IPS-20b (cell line): ENCODE measurements around the gene DNAJC16.
"Not testable (repeated sequence)": the region's sequence is repeated elsewhere in the genome, so short reads cannot be mapped to it uniquely, and the experiment has no call there.

Experiments
- H3K27ac ChIP-seq: one replicate; pipeline ENCODE4 v1.5.1; 2013; ENCODE audit warnings: low read length
- H3K27me3 ChIP-seq: 2 replicates; pipeline ENCODE4 v1.6.1; 2013; ENCODE audit warnings: mild to moderate bottlenecking, low read length, inconsistent platforms; ENCODE audit not compliant: insufficient read depth
- H3K36me3 ChIP-seq: 2 replicates; pipeline ENCODE4 v1.6.1; 2013; ENCODE audit warnings: low read depth, mild to moderate bottlenecking, inconsistent platforms, low read length, moderate library complexity; ENCODE audit not compliant: insufficient read depth
- H3K4me1 ChIP-seq: 2 replicates; pipeline ENCODE4 v1.6.1; 2013; ENCODE audit warnings: mild to moderate bottlenecking, control low read depth, inconsistent platforms, low read length, moderate library complexity; ENCODE audit not compliant: insufficient read depth
- H3K4me3 ChIP-seq: 2 replicates; pipeline ENCODE4 v1.5.1; 2013; ENCODE audit warnings: mild to moderate bottlenecking, low read length, inconsistent platforms
- H3K9ac ChIP-seq: 2 replicates; pipeline ENCODE4 v1.6.1; 2013; ENCODE audit warnings: low read depth, mild to moderate bottlenecking, inconsistent platforms, low read length, moderate library complexity
- H3K9me3 ChIP-seq: 2 replicates; pipeline ENCODE4 v1.6.1; 2013; ENCODE audit warnings: mild to moderate bottlenecking, low read depth, low read length, inconsistent platforms; ENCODE audit not compliant: insufficient read depth

DNAJC16 gene

GRCh38 chr1:15509586-15509985 is 17.1 kb upstream of the DNAJC16 start:
- Histone ChIP-seq H3K27me3 (no peaks in the 10 kb centered on the region), H3K27ac (no peak overlapping the region), H3K4me3 (no peak overlapping the region), H3K36me3 (peaks cover 12% of the 10 kb centered on the region; the same call in 1 of the 2 replicates), H3K9ac (peak overlapping the region; percentile 54; the same call in 1 of the 2 replicates), H3K4me1 (peaks cover 19% of the 10 kb centered on the region; the same call in 1 of the 2 replicates), H3K9me3 (no peaks in the 10 kb centered on the region)

GRCh38 chr1:15510611-15511405 is 15.8 kb upstream of the DNAJC16 start:
- Histone ChIP-seq H3K9me3 (no peaks in the 10 kb centered on the region), H3K9ac (no peak overlapping the region), H3K4me1 (peaks cover 19% of the 10 kb centered on the region; the same call in 1 of the 2 replicates)

GRCh38 chr1:15513192-15513591 is 13.5 kb upstream of the DNAJC16 start:
- H3K4me3 ChIP-seq: no peak overlapping the region
- H3K27me3 ChIP-seq: no peaks in the 10 kb centered on the region
- H3K4me1 ChIP-seq: peaks cover 6% of the 10 kb centered on the region; the same call in 1 of the 2 replicates
- no peak overlapping the region for H3K27ac ChIP-seq
- no peak overlapping the region for H3K9ac ChIP-seq
- H3K9me3 ChIP-seq: no peaks in the 10 kb centered on the region
- H3K36me3 ChIP-seq: peaks cover 17% of the 10 kb centered on the region; the same call in 1 of the 2 replicates

More at GRCh38 chr1:15510611-15511405, 15.8 kb upstream of the DNAJC16 start:
- Histone ChIP-seq H3K27me3 (no peaks in the 10 kb centered on the region), H3K4me3 (no peak overlapping the region), H3K36me3 (peaks cover 4% of the 10 kb centered on the region; the same call in 1 of the 2 replicates), H3K27ac (no peak overlapping the region)

- Histone ChIP-seq H3K27me3 (no peaks in the 10 kb centered on the region), H3K9me3 (no peaks in the 10 kb centered on the region), H3K4me1 (peaks cover 5% of the 10 kb centered on the region; the same call in 1 of the 2 replicates), H3K27ac (no peak overlapping the region), H3K9ac (no peak overlapping the region), H3K36me3 (peaks cover 17% of the 10 kb centered on the region; the same call in 1 of the 2 replicates), H3K4me3 (no peak overlapping the region)
These were observed 12.7 kb upstream of the DNAJC16 start for GRCh38 chr1:15513919-15514318.

- H3K4me3 ChIP-seq, H3K9ac ChIP-seq, H3K27me3 ChIP-seq, H3K4me1 ChIP-seq, H3K9me3 ChIP-seq, H3K27ac ChIP-seq: not testable (repeated sequence)
- peaks cover 17% of the 10 kb centered on the region; the same call in 1 of the 2 replicates for H3K36me3 ChIP-seq
These were observed 12.1 kb upstream of the DNAJC16 start for GRCh38 chr1:15514557-15514956.

GRCh38 chr1:15515022-15515663 is 11.5 kb upstream of the DNAJC16 start:
- Histone ChIP-seq H3K36me3 (peaks cover 17% of the 10 kb centered on the region; the same call in 1 of the 2 replicates), H3K27me3 (no peaks in the 10 kb centered on the region), H3K9ac (no peak overlapping the region), H3K4me3 (no peak overlapping the region), H3K27ac (no peak overlapping the region), H3K4me1 (peaks cover under 1% of the 10 kb centered on the region; the same call in 1 of the 2 replicates), H3K9me3 (no peaks in the 10 kb centered on the region)

GRCh38 chr1:15519625-15520024 is 7.0 kb upstream of the DNAJC16 start:
- H3K27ac ChIP-seq: no peak overlapping the region
- no peak overlapping the region for H3K9ac ChIP-seq
- no peak overlapping the region for H3K4me3 ChIP-seq
- H3K27me3 ChIP-seq: no peaks in the 10 kb centered on the region
- H3K4me1 ChIP-seq: no peaks in the 10 kb centered on the region
- peaks cover 13% of the 10 kb centered on the region; the same call in 1 of the 2 replicates for H3K36me3 ChIP-seq
- H3K9me3 ChIP-seq: no peaks in the 10 kb centered on the region

GRCh38 chr1:15521206-15521906 is 5.3 kb upstream of the DNAJC16 start:
- not testable (repeated sequence) for H3K4me3 ChIP-seq, H3K9ac ChIP-seq

GRCh38 chr1:15522551-15522950 is 4.1 kb upstream of the DNAJC16 start:
- no peak overlapping the region for H3K9ac ChIP-seq
- H3K27me3 ChIP-seq: no peaks in the 10 kb centered on the region
- H3K9me3 ChIP-seq: no peaks in the 10 kb centered on the region
- no peak overlapping the region for H3K27ac ChIP-seq
- 0 out of 2 replicates have a peak, but pooled peaks cover 1% of the 10 kb centered on the region for H3K36me3 ChIP-seq
- H3K4me3 ChIP-seq: no peak overlapping the region
- peaks cover 2% of the 10 kb centered on the region; the same call in 1 of the 2 replicates for H3K4me1 ChIP-seq

More at GRCh38 chr1:15521206-15521906, 5.3 kb upstream of the DNAJC16 start:
- H3K27me3 ChIP-seq, H3K27ac ChIP-seq, H3K9me3 ChIP-seq, H3K4me1 ChIP-seq: not testable (repeated sequence)
- peaks cover 13% of the 10 kb centered on the region; the same call in 1 of the 2 replicates for H3K36me3 ChIP-seq

GRCh38 chr1:15523104-15524020 is 3.3 kb upstream of the DNAJC16 start:
- H3K4me1 ChIP-seq: peaks cover 2% of the 10 kb centered on the region; the same call in 1 of the 2 replicates
- peak overlapping the region; percentile 75; the same call in 1 of the 2 replicates for H3K9ac ChIP-seq
- H3K9me3 ChIP-seq: no peaks in the 10 kb centered on the region
- peak overlapping the region; percentile 77 for H3K4me3 ChIP-seq
- no peaks in the 10 kb centered on the region for H3K36me3 ChIP-seq
- no peaks in the 10 kb centered on the region for H3K27me3 ChIP-seq
- H3K27ac ChIP-seq: no peak overlapping the region

GRCh38 chr1:15524021-15524282 is 2.7 kb upstream of the DNAJC16 start, which contains the start of gene CASP9:
Gene CASP9, minus strand, starts transcription at chr1:15524215. Its CDS starts 15 bp downstream, at chr1:15524200.
- H3K4me1 ChIP-seq: peaks cover 2% of the 10 kb centered on the region; the same call in 1 of the 2 replicates
- peak within 1 kb of the TSS; percentile 82 for H3K4me3 ChIP-seq
- no peaks in the 10 kb centered on the region for H3K27me3 ChIP-seq
- no peaks in the 10 kb centered on the region for H3K36me3 ChIP-seq
- peak within 1 kb of the TSS; percentile 75; the same call in 1 of the 2 replicates for H3K9ac ChIP-seq
- no peaks in the 10 kb centered on the region for H3K9me3 ChIP-seq
- no peak within 1 kb of the TSS for H3K27ac ChIP-seq
